Nephron (organoid): Measurements from ENCODE around the gene TIMM50.
A peak's percentile ranks its signal among the peaks of the same experiment; 100 is the strongest.

ENCODE experiments used
- H3K27ac Mint-ChIP-seq, 3 experiments: 2 replicates each; pipeline ENCODE4 v1.8.0; 2020; ENCODE audit warnings: mixed read lengths in 3 of 3, mild to moderate bottlenecking in 2 of 3, moderate library complexity in 1 of 3
- H3K27me3 Mint-ChIP-seq: 2 replicates; pipeline ENCODE4 v1.8.0; 2021; ENCODE audit warnings: low read depth, mild to moderate bottlenecking, moderate library complexity, mixed read lengths
- H3K36me3 Mint-ChIP-seq: 2 replicates; pipeline ENCODE4 v1.8.0; 2020; ENCODE audit warnings: low read depth, mixed read lengths
- H3K4me1 Mint-ChIP-seq: 2 replicates; pipeline ENCODE4 v1.8.0; 2020; ENCODE audit warnings: mixed read lengths
- H3K4me3 Mint-ChIP-seq, 3 experiments: 2 replicates each; pipeline ENCODE4 v1.8.0; 2020; ENCODE audit warnings: mild to moderate bottlenecking in 3 of 3, mixed read lengths in 3 of 3, moderate library complexity in 2 of 3
- H3K9me3 Mint-ChIP-seq: 2 replicates; pipeline ENCODE4 v1.8.0; 2020; ENCODE audit warnings: mixed read lengths
- CTCF ChIP-seq, 3 experiments: fragments of 200-600 bp; sonication (generic); IDR thresholded peaks; one replicate each; pipeline ENCODE4 v1.5.0; 2021; ENCODE audit warnings: antibody characterized with exemption in 3 of 3; ENCODE audit not compliant: unreplicated experiment in 3 of 3

The TIMM50 gene

GRCh38 chr19:39480337-39481228 lies at the start of gene TIMM50:
TIMM50 (plus strand) TSS chr19:39480838; CDS start chr19:39480854, 16 bp downstream.
- peak within 1 kb of the TSS; percentile 90 to 97 (median 97) for H3K27ac Mint-ChIP-seq
- peak within 1 kb of the TSS; percentile 90 to 96 (median 92) for H3K4me3 Mint-ChIP-seq
- no peak for TF ChIP-seq CTCF (IDR thresholded peaks at IDR 0.05; ENCODE audit: unreplicated experiment in 3 of 3)
- H3K27me3 Mint-ChIP-seq = no peaks in the 10 kb centered on the region
- H3K4me1 Mint-ChIP-seq = peaks cover 23% of the 10 kb centered on the region
- no peaks in the 10 kb centered on the region for H3K9me3 Mint-ChIP-seq
- H3K36me3 Mint-ChIP-seq = peaks cover 22% of the 10 kb centered on the region

GRCh38 chr19:39432677-39433025 lies 48.0 kb upstream of the TIMM50 start:
- H3K4me3 Mint-ChIP-seq = peak overlapping the region; percentile 53 to 79 (median 67)
- H3K36me3 Mint-ChIP-seq = peaks cover 30% of the 10 kb centered on the region
- no peaks in the 10 kb centered on the region for H3K27me3 Mint-ChIP-seq
- TF ChIP-seq CTCF (IDR thresholded peaks at IDR 0.05; ENCODE audit: unreplicated experiment in 3 of 3) = no peak
- H3K27ac Mint-ChIP-seq = peak overlapping the region in 1 of 3 experiments; percentile 55
- H3K9me3 Mint-ChIP-seq = no peaks in the 10 kb centered on the region
- peaks cover 35% of the 10 kb centered on the region for H3K4me1 Mint-ChIP-seq

- Mint-ChIP-seq H3K9me3 (no peaks in the 10 kb centered on the region), H3K4me1 (peaks cover 29% of the 10 kb centered on the region), H3K27me3 (no peaks in the 10 kb centered on the region), H3K36me3 (peaks cover 30% of the 10 kb centered on the region), H3K27ac (peak overlapping the region in 2 of 3 experiments; percentile 23 to 54), H3K4me3 (peak overlapping the region; percentile 79 to 100 (median 100))
- TF ChIP-seq CTCF (IDR thresholded peaks at IDR 0.05; ENCODE audit: unreplicated experiment in 3 of 3) = no peak
These were observed 47.1 kb upstream of the TIMM50 start for GRCh38 chr19:39433480-39434079.

- no peak for TF ChIP-seq CTCF (IDR thresholded peaks at IDR 0.05; ENCODE audit: unreplicated experiment in 3 of 3)
- Mint-ChIP-seq H3K27me3 (no peaks in the 10 kb centered on the region), H3K36me3 (peaks cover 30% of the 10 kb centered on the region), H3K9me3 (no peaks in the 10 kb centered on the region), H3K4me1 (peaks cover 23% of the 10 kb centered on the region), H3K4me3 (peak overlapping the region; percentile 95 to 100 (median 100)), H3K27ac (peak overlapping the region in 1 of 3 experiments; percentile 25)
These were observed 46.2 kb upstream of the TIMM50 start for GRCh38 chr19:39434123-39435076.

- Mint-ChIP-seq H3K4me3 (peak within 1 kb of the TSS; percentile 95 to 100 (median 100)), H3K9me3 (no peaks in the 10 kb centered on the region), H3K27ac (peak within 1 kb of the TSS; percentile 95 to 99 (median 98)), H3K27me3 (no peaks in the 10 kb centered on the region), H3K4me1 (peaks cover 18% of the 10 kb centered on the region), H3K36me3 (peaks cover 30% of the 10 kb centered on the region)
- no peak for TF ChIP-seq CTCF (IDR thresholded peaks at IDR 0.05; ENCODE audit: unreplicated experiment in 3 of 3)
These were observed 44.9 kb upstream of the TIMM50 start, which contains the start of gene RPS16 for GRCh38 chr19:39435499-39436349. RPS16 (minus strand) TSS chr19:39435949; CDS start chr19:39435895, 54 bp downstream.
